ENCODE results near the gene MINDY1.

Gene MINDY1

DNA sequence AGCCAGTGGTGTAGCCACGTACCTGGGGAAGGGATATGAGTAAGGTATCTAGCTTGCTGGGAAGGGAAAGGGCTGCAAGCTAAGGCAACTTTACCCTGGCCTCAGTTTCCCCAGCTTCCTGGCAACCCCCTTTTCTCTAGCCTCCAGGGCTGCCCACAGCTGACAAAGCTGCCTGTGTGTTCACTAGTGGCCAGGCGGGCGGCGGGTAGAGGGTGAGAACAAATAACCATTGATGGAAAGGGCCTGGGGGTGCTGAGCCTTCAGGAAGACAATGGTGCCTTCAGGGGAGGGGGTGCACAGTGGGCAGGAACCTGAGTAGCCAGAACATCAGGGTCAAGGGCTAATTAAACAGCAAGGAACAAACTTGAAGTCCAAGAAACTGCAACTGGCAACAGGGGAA is 38.2 kb downstream of the MINDY1 start:
- peak in 41 of 51 donors; percentile 4 to 81 (median 47) for DNase-seq

DNA sequence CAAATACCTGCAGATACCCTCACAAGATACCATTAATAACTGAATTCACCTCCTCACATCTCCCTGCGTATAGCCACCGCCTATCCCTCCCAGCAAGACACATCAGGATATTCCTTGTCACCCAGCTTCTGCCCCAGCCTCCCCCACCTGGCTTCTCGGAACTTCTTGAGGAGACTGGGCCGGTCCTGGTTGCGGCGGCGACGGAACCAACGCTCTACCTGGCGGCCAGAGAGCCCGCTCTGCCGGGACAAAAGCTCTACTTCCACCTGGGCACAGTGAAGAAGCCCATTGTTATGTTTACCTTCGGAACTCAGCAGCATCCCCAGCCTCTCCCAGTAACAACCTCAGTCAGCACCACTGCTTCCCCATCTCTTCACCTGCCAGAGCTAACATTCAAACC is 38.8 kb downstream of the MINDY1 start:
- no peak for DNase-seq

DNA sequence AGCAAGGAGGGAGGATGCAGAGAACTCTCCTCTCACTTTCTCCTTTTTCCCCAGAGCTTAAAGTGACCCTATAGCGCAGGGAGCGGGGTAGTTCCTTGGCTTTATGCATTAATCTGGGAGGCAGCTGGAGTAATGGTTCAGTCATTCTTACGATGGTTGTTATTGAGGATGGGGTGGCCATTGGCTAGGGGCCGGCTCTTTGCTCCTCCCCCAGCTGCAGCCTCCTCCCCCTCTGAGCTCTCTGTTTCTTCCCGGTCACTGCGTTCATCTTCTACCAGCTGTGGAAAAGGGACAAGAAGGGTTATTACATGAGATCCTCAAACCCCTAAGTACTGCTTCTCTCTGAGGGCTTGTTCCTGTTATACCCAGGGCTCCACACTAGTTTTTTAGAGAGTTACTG is 40.7 kb downstream of the MINDY1 start:
- peak in 15 of 51 donors; percentile 6 to 35 (median 16) for DNase-seq

DNA sequence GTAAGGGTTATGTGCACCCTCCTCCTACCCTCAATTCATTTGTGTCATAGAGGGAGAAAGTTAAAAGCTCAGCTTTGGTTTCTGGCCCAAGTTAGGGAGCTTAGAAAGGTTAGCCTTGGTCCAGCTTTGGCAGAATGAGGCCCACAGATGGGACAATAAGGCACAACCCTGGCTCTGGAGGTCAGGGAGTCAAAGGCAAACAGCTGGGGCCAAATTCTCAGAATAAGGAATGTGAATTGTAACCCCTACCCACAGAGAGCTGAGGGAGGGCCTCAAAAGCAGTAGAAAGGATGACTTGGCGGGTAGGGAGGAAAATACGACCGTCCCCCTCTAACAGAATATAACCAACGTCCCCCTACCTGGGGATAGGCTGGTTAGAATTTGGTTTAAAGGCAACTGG is 41.1 kb downstream of the MINDY1 start:
- no peak for DNase-seq

DNA sequence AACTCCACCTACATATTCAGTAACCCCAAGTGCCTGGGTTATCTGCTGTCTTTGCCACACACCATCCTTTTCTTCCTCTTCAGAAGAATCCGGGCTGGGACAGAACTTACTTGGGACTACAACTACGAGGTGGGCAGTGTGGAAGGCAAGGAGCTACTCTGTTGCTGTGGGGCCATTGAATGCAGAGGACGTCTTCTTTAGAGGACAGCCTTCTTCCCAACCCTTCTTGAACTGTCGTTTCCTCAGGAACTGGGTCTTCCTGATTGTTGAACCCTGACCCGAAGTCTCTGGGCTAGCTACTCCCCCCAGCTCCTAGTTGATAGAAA is 42.6 kb downstream of the MINDY1 start:
- DNase-seq, result no peak

DNA sequence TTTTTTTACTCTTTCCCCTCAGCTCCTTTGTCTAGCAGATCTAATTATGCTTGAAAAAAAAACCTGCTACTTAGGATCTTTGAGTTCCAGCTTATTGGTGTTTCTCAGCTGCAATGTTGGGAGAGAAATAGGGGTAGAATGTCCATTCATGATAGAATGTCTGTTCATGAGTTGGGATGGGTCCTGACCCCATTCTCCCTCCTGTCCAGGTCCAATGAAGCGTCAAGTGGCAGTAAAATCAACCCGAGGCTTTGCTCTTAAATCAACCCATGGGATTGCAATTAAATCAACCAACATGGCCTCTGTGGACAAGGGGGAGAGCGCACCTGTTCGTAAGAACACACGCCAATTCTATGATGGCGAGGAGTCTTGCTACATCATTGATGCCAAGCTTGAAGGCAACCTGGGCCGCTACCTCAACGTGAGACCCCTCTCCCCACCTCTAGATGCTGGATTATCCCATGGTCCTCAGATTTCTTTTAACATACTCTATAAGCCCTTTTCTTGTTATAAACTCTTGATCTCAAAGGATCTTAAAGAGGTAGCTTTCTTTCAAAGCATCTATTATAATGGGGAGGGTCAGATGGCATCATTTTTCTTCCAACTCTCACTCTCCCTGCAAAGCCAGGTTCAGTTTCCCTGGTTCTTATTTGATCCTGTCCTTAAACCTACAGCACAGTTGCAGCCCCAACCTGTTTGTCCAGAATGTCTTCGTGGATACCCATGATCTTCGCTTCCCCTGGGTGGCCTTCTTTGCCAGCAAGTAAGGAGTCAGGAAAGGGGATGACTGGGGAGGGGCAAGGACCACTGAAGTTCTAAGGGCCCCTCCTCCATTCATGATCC is 43.2 kb downstream of the MINDY1 start:
- no peak for DNase-seq

DNA sequence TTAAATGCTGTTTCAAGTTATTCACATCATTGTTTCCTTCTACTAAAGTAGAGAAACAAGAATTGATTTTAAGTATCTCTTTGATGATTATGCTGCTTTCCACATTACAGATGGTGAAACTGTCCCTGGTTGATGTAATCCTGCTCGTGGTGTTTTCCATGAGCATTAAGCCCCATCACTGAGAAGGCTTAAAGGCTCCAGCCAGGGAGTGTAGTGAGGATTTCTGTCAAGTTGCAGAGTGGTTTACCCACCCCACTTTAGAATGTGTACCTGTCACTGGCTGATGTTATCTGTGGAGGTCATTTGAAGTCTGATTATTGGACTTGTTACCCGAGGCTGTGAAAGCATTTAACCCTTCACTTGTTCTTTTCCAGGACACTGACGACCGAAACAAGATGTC is 44.9 kb downstream of the MINDY1 start:
- no peak for DNase-seq

DNA sequence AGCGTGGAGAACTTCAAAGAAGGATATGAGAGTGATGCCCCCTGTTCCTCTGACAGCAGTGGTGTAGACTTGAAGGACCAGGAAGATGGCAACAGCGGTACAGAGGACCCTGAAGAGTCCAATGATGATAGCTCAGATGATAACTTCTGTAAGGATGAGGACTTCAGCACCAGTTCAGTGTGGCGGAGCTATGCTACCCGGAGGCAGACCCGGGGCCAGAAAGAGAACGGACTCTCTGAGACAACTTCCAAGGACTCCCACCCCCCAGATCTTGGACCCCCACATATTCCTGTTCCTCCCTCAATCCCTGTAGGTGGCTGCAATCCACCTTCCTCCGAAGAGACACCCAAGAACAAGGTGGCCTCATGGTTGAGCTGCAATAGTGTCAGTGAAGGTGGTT is 46.1 kb downstream of the MINDY1 start:
- DNase-seq, result no peak

DNA sequence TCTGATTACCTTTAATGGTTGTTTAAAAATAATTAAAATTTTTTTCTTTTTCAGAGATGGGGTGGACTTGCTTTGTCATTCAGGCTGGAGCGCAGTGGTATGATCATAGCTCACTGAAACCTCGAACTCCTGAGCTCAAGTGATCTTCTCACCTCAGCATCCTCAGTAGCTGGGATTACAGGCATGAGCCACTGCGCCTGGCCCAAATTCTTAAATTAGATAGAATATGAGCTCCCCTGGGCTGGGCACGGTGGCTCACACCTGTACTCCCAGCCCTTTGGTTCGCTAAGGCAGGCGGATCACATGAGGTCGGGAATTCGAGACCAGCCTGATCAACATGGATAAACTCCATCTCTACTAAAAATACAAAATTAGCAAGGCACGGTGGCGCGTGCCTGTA is 49.0 kb downstream of the MINDY1 start:
- no peak for DNase-seq

DNA sequence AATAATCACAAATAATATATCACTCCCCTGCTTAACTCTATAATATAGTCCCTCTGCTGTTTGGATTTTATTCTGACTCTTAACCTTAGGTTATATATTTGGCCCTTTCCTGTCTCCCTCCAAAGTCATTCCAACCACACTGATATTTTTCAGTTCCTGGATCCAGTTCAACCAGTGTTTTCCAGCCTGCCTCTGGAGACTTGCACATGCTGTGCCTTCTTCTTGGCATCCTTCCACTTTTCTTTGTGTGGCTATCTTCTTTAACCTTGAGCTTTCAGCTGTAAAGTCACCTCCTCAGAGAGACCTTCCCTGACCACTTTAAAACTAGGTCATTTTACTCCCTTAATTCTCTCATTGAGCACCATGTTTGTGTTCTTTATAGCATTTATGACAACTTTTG is 51.4 kb downstream of the MINDY1 start:
- no peak for DNase-seq

DNA sequence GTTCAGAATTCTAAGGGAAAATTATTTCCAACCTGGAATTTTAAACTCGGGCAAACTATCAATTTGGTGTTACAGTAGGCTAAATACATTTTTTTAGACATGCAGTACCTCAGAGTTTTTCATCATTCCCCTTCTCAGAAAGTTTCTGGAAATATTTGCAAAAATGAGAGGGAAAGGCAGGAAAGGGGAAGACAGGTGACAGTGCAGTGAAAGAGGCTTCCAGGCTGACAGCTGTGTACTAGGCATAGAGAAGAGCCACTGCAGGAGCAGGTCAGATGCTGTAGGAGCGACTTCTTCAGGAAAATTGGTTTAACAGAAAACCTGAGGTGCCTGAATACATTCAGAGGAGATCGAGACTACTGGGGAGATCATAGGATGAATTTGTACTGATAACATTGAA is 52.0 kb downstream of the MINDY1 start:
- DNase-seq, result no peak

All from hypothalamus (tissue), 51 donors.